Endothelial cell of umbilical vein (primary cell): ENCODE measurements around the gene CPOX.

Source experiments
- EZH2 ChIP-seq: IDR thresholded peaks from 2 replicates; pipeline ENCODE4 v1.6.1; 2012; ENCODE audit warnings: borderline replicate concordance, low read depth, mild to moderate bottlenecking, moderate library complexity, low read length, inconsistent platforms; ENCODE audit not compliant: severe bottlenecking
- FOS ChIP-seq: IDR thresholded peaks from 2 replicates; pipeline ENCODE4 v1.6.1; 2011; ENCODE audit warnings: mild to moderate bottlenecking, low read length, moderate library complexity, borderline replicate concordance; ENCODE audit not compliant: insufficient read depth
- JUN ChIP-seq: IDR thresholded peaks from 2 replicates; pipeline ENCODE4 v1.6.1; 2011; ENCODE audit warnings: borderline replicate concordance, low read depth; ENCODE audit not compliant: insufficient read length, insufficient read depth
- MYC ChIP-seq: IDR thresholded peaks from one replicate; pipeline ENCODE4 v1.6.1; 2011; ENCODE audit warnings: mild to moderate bottlenecking, low read depth, low read length
- POLR2A ChIP-seq: IDR thresholded peaks from 2 replicates; pipeline ENCODE4 v1.6.1; 2012; ENCODE audit warnings: low read depth, mild to moderate bottlenecking, control low read depth, low read length
- POLR2AphosphoS5 ChIP-seq: IDR thresholded peaks from 2 replicates; pipeline ENCODE4 v1.6.1; 2012; ENCODE audit warnings: low read depth, mild to moderate bottlenecking, control low read depth, low read length, moderate library complexity; ENCODE audit not compliant: insufficient read depth
- TF ChIP-seq, protein P1 (sequence below), 2 donors: IDR thresholded peaks; 1 replicate in 1 of 2; 2 replicates in 1 of 2; pipeline ENCODE4 v1.5.1; 2011; ENCODE audit warnings: low read length in 2 of 2, mild to moderate bottlenecking in 2 of 2, moderate library complexity in 2 of 2, control low read depth in 1 of 2, inconsistent platforms in 1 of 2, low read depth in 1 of 2; ENCODE audit not compliant: insufficient read depth in 1 of 2; ENCODE audit errors: extremely low read depth in 1 of 2
- TF ChIP-seq, protein P2 (sequence below): IDR thresholded peaks from 2 replicates; pipeline ENCODE4 v1.6.1; 2011; ENCODE audit not compliant: insufficient read depth, insufficient read length

DNA sequence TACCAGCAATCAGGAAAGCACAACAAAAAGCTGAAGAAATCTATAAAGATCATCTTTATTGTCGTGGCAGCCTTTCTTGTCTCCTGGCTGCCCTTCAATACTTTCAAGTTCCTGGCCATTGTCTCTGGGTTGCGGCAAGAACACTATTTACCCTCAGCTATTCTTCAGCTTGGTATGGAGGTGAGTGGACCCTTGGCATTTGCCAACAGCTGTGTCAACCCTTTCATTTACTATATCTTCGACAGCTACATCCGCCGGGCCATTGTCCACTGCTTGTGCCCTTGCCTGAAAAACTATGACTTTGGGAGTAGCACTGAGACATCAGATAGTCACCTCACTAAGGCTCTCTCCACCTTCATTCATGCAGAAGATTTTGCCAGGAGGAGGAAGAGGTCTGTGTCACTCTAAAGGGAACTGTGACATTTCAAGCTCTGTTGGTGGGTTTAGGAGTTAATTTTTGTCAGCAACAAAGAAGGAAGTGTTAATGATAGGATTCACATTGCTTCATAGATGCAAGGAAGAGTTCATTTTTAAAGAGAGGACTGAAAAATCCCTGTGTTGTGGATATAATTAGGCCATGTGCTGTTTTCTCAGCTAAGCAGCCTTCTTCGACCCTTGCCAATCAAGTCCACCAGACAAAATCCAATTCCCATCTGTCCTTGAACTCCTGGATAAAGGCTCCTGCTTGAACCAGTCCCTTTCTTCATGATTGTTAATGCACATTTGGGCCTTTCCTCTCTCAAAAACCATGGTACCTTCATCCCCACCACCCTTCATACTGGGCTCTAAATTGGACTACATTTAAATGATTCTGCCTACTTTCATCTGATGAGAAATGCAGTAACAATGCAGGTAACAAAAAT, 60.5 kb downstream of the CPOX start:
- no peak for TF ChIP-seq MYC
- TF ChIP-seq, protein P1, sequence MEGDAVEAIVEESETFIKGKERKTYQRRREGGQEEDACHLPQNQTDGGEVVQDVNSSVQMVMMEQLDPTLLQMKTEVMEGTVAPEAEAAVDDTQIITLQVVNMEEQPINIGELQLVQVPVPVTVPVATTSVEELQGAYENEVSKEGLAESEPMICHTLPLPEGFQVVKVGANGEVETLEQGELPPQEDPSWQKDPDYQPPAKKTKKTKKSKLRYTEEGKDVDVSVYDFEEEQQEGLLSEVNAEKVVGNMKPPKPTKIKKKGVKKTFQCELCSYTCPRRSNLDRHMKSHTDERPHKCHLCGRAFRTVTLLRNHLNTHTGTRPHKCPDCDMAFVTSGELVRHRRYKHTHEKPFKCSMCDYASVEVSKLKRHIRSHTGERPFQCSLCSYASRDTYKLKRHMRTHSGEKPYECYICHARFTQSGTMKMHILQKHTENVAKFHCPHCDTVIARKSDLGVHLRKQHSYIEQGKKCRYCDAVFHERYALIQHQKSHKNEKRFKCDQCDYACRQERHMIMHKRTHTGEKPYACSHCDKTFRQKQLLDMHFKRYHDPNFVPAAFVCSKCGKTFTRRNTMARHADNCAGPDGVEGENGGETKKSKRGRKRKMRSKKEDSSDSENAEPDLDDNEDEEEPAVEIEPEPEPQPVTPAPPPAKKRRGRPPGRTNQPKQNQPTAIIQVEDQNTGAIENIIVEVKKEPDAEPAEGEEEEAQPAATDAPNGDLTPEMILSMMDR (IDR thresholded peaks at IDR 0.05; ENCODE audit: extremely low read depth in 1 of 2, insufficient read depth in 1 of 2, low read depth in 1 of 2, low read length in 2 of 2): no peak
- TF ChIP-seq EZH2: no peak
- no peak for TF ChIP-seq JUN
- TF ChIP-seq, protein P2, sequence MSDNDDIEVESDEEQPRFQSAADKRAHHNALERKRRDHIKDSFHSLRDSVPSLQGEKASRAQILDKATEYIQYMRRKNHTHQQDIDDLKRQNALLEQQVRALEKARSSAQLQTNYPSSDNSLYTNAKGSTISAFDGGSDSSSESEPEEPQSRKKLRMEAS: no peak
- TF ChIP-seq FOS: no peak
- TF ChIP-seq POLR2AphosphoS5: no peak
- TF ChIP-seq POLR2A: no peak
